ENCODE results near the gene FZD4. TPM values are rescaled to one million over a fixed set of nuclear protein-coding genes. Genes with fewer than 3 reads are reported as not detected.

FZD4 gene
- total RNA-seq, 2 donors from 2014 or later, result 25.4 to 54.4 TPM

- Histone ChIP-seq H3K36me3 (replicated peaks in 1 of 2; ENCODE audit: insufficient read depth in 1 of 2, low read depth in 2 of 2) (no peaks in the 10 kb centered on the region), H3K4me1 (peaks cover 24% of the 10 kb centered on the region), H3K9me3 (no peaks in the 10 kb centered on the region), H3K27me3 (no peaks in the 10 kb centered on the region), H3K27ac (no peak overlapping the region), H3K4me3 (no peak overlapping the region)
- intact Hi-C loops (cut with DNase I), result no loop called here
- DNase-seq (no peak), ATAC-seq (no peak)
- WGBS, 2 donors, result 78 to 82% methylated on average over 7 of the region's 7 CpGs
- TF ChIP-seq POLR2A (IDR thresholded peaks at IDR 0.05) (no peak), CTCF (IDR thresholded peaks at IDR 0.05) (no peak)
These were observed 26.8 kb upstream of the FZD4 start for GRCh38 chr11:86981777-86982540.

DNA sequence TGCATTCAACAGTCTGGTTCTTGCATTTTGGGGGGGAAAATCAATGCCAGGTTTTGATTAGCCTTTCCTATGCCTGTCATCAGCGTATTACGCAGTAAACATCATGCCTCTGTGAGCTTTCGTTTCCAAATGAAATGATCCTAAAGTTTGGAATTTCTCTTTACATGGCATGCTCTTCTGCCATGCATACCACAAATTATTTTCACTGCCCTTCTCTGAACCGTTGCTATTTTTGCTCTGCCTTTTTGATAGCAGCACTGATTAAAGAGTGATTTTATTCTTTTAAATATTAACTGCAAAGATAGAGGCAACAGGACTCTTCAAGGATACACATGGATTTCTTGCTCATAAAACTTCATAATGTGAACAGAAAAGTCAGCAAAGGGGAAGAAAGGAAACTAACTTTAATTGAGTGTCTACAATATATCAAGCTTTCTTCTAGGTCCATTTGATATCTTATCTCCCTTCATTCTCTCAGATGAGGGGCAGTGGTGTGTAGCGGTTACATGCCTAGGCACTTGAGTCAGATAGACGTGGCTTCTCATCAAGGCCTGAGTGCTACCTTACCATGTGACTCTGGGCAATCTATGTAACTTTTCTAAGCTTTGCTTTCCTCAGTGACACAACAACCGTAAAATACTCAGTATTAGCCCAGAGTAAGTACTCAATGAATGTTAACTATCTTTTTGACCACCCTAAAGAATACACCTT lies 25.0 kb upstream of the FZD4 start:
- WGBS, 2 donors, result 46 to 61% methylated on average over 7 of the region's 7 CpGs
- ATAC-seq (no peak), DNase-seq (no peak)
- Histone ChIP-seq H3K4me3 (no peak overlapping the region), H3K4me1 (peaks cover 24% of the 10 kb centered on the region), H3K9me3 (no peaks in the 10 kb centered on the region), H3K27me3 (no peaks in the 10 kb centered on the region), H3K36me3 (replicated peaks in 1 of 2; ENCODE audit: insufficient read depth in 1 of 2, low read depth in 2 of 2) (no peaks in the 10 kb centered on the region), H3K27ac (peak overlapping the region in 1 of 4 donors; percentile 7)
- TF ChIP-seq CTCF (IDR thresholded peaks at IDR 0.05) (no peak), POLR2A (IDR thresholded peaks at IDR 0.05) (no peak)
- intact Hi-C loops (cut with DNase I), result no loop called here

DNA sequence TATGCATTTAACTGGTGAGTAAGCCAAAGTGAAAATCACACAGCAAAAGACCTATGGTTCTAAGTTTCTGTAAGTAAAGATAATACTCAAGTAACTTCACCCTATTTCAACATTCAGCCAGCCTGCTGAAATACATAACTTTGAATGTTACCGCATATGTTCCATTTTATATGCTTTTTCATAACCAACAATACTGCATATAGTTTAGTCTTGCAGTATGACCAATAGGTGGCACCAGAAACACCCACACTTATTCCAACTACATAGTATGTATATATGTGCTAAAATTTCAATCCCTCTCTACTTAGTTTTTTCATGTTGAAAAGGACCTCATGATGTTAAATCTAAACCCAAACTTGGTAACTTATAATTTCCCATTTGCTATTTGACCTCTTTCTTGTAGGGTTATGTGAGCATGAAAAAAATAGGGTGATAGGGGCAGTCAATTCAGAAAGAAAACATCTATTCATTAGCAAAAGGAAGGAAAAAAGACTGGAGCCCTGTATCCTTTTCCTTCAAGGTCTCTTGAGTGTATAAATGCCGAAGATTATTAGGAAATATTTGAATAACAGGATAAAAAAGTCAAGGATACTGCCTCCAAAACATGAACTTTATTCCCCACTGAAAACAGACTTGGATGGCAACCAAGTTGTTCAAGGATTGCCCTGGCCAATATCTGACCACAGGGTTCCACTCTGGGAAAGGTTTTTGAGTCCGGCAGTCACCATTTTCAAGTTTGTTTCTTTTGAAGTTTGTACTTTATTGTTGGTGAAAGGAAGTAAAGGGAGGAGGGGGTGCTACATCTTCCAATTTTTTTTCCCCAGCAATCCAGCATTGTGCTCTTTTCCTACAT lies 23.8 kb upstream of the FZD4 start:
- H3K36me3 ChIP-seq (replicated peaks in 1 of 2; ENCODE audit: insufficient read depth in 1 of 2, low read depth in 2 of 2), result no peaks in the 10 kb centered on the region
- no peaks in the 10 kb centered on the region for H3K27me3 ChIP-seq
- intact Hi-C loops (cut with DNase I), result no loop called here
- no peaks in the 10 kb centered on the region for H3K9me3 ChIP-seq
- 51 to 56% methylated on average over 3 of the region's 3 CpGs for WGBS, 2 donors
- H3K4me1 ChIP-seq, result peaks cover 24% of the 10 kb centered on the region
- H3K4me3 ChIP-seq, result no peak overlapping the region
- TF ChIP-seq CTCF (IDR thresholded peaks at IDR 0.05) (peak; percentile 24 to 54 (median 44)), POLR2A (IDR thresholded peaks at IDR 0.05) (no peak)
- DNase-seq (peak in 1 of 4 donors; percentile 17), ATAC-seq (peak; percentile 47)
- no peak overlapping the region for H3K27ac ChIP-seq

GRCh38 chr11:86978247-86978646 lies 23.1 kb upstream of the FZD4 start:
- no peaks in the 10 kb centered on the region for H3K36me3 ChIP-seq (replicated peaks in 1 of 2; ENCODE audit: insufficient read depth in 1 of 2, low read depth in 2 of 2)
- 67 to 70% methylated on average over 7 of the region's 7 CpGs for WGBS, 2 donors
- peak in 3 of 4 donors; percentile 8 to 40 (median 36) for DNase-seq
- peaks cover 24% of the 10 kb centered on the region for H3K4me1 ChIP-seq
- H3K27me3 ChIP-seq, result no peaks in the 10 kb centered on the region
- H3K4me3 ChIP-seq, result no peak overlapping the region
- intact Hi-C loops (cut with DNase I), result no loop called here
- ATAC-seq, result peak; percentile 36
- no peak overlapping the region for H3K27ac ChIP-seq
- no peaks in the 10 kb centered on the region for H3K9me3 ChIP-seq
- TF ChIP-seq POLR2A (IDR thresholded peaks at IDR 0.05) (no peak), CTCF (IDR thresholded peaks at IDR 0.05) (no peak)

Measured in body of pancreas (tissue), 4 donors.